Osteocyte (in vitro differentiated cells): ENCODE measurements around the gene FBN1. TPM values are rescaled to one million over a fixed set of nuclear protein-coding genes. Genes with fewer than 3 reads are reported as not detected.

Source experiments
- DNase-seq: peaks from one replicate; pipeline ENCODE4 v3.0.0; 2021; ENCODE audit warnings: mixed read lengths; ENCODE audit not compliant: unreplicated experiment; ENCODE audit errors: extremely low spot score
- H3K27ac Mint-ChIP-seq: one replicate; pipeline ENCODE4 v1.8.0; 2021; ENCODE audit warnings: mild to moderate bottlenecking, mixed read lengths; ENCODE audit not compliant: unreplicated experiment
- H3K27me3 Mint-ChIP-seq: one replicate; pipeline ENCODE4 v1.8.0; 2021; ENCODE audit warnings: mixed read lengths; ENCODE audit not compliant: unreplicated experiment
- H3K36me3 Mint-ChIP-seq: one replicate; pipeline ENCODE4 v1.8.0; 2021; ENCODE audit warnings: mixed read lengths; ENCODE audit not compliant: unreplicated experiment
- H3K4me1 Mint-ChIP-seq: one replicate; pipeline ENCODE4 v1.8.0; 2021; ENCODE audit warnings: mixed read lengths; ENCODE audit not compliant: unreplicated experiment
- H3K4me3 Mint-ChIP-seq: one replicate; pipeline ENCODE4 v1.8.0; 2021; ENCODE audit warnings: mild to moderate bottlenecking, moderate library complexity, mixed read lengths; ENCODE audit not compliant: unreplicated experiment
- H3K9me3 Mint-ChIP-seq: one replicate; pipeline ENCODE4 v1.8.0; 2021; ENCODE audit warnings: mixed read lengths; ENCODE audit not compliant: unreplicated experiment
- total RNA-seq: library from RNA; stranded (reverse); gene quantifications from 2 replicates; pipeline ENCODE4 v1.2.1, GENCODE V29; 2021
- TF ChIP-seq, protein P1 (sequence below): fragments of 200-600 bp; sonication (generic); IDR thresholded peaks from 2 replicates; pipeline ENCODE4 v1.5.0; 2021; ENCODE audit warnings: antibody characterized with exemption, mild to moderate bottlenecking, moderate library complexity

The FBN1 gene
- total RNA-seq, 1 donor from 2014 or later, result 1,012 TPM

DNA sequence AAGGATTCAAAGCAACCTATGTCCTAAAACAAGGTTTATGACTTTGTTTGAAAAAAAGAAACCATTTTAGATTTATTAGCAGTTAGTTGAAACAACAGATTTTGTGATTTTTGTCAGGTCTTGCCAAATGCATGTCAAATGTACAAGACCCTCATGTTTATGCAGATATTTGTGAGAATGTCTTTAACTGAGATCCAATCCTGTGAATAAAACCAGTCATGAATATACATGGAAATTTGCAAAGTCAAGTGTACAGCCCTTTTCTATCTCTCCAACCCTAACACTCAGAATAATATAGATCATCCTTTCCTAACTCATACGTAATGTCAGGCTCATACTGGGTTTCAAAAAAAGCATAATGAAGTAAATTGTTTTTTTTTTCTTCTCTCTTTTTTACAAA, 237.9 kb downstream of the FBN1 start:
- H3K36me3 Mint-ChIP-seq, result peaks cover 41% of the 10 kb centered on the region
- peaks cover 35% of the 10 kb centered on the region for H3K4me1 Mint-ChIP-seq
- TF ChIP-seq, protein P1, sequence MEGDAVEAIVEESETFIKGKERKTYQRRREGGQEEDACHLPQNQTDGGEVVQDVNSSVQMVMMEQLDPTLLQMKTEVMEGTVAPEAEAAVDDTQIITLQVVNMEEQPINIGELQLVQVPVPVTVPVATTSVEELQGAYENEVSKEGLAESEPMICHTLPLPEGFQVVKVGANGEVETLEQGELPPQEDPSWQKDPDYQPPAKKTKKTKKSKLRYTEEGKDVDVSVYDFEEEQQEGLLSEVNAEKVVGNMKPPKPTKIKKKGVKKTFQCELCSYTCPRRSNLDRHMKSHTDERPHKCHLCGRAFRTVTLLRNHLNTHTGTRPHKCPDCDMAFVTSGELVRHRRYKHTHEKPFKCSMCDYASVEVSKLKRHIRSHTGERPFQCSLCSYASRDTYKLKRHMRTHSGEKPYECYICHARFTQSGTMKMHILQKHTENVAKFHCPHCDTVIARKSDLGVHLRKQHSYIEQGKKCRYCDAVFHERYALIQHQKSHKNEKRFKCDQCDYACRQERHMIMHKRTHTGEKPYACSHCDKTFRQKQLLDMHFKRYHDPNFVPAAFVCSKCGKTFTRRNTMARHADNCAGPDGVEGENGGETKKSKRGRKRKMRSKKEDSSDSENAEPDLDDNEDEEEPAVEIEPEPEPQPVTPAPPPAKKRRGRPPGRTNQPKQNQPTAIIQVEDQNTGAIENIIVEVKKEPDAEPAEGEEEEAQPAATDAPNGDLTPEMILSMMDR, result no peak
- H3K27me3 Mint-ChIP-seq, result no peaks in the 10 kb centered on the region
- no peak overlapping the region for H3K27ac Mint-ChIP-seq
- DNase-seq, result no peak
- H3K9me3 Mint-ChIP-seq, result no peaks in the 10 kb centered on the region
- H3K4me3 Mint-ChIP-seq, result no peak overlapping the region

DNA sequence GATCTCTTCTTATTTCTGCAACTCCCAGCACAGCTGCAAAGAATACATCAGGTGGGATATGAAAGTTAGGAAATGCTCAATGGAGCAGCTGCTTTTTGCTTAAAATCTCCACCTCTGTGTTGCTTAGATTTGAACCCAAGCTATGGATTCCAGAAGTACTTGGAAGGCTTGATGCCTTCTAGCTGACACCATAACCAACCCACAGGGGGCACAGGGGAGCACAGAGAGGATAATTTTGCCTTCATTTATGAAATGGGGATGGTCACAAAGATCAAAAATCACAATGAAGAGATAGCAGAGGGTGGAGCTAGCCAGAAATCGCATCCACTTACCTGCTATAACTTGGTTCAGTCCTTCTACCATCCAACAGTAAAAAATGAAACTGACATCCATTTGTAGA, 238.6 kb downstream of the FBN1 start:
- Mint-ChIP-seq H3K9me3 (no peaks in the 10 kb centered on the region), H3K4me1 (peaks cover 28% of the 10 kb centered on the region), H3K36me3 (peaks cover 41% of the 10 kb centered on the region), H3K4me3 (no peak overlapping the region), H3K27me3 (no peaks in the 10 kb centered on the region), H3K27ac (peak overlapping the region; percentile 57)
- no peak for DNase-seq
- TF ChIP-seq, protein P1, result peak; percentile 35

DNA sequence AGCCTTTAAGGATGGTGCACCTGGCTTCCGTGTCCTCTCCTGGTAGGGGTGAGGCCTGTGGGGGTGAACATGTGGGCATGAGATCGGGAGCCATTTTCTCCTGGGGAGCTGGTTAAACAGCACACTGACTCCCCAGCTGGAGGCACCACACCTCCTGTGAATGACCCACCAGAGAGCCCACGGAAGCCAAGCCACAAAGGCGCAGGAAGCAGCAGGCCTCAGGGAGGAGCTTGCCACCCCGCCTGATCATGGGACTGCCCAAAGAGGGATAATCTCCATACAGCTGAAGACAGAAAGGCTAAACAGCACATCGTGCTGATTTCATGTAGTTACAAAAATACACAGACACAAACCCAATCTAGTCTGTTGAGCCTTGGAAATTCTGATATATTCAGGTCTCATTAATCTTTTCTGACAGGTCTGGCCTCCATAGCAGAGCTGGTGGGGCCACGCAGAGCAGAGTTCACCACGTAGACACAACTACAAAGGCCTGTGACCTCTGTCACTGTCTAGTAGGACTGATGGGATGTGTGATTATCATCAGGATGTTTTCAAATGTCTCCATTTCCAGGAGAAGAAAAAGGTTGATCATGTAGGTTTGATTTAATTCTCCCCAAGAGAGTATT, 239.1 kb downstream of the FBN1 start:
- Mint-ChIP-seq H3K4me3 (no peak overlapping the region), H3K4me1 (peaks cover 22% of the 10 kb centered on the region), H3K27me3 (no peaks in the 10 kb centered on the region), H3K9me3 (no peaks in the 10 kb centered on the region), H3K36me3 (peaks cover 38% of the 10 kb centered on the region), H3K27ac (peak overlapping the region; percentile 59)
- TF ChIP-seq, protein P1, result no peak
- no peak for DNase-seq

DNA sequence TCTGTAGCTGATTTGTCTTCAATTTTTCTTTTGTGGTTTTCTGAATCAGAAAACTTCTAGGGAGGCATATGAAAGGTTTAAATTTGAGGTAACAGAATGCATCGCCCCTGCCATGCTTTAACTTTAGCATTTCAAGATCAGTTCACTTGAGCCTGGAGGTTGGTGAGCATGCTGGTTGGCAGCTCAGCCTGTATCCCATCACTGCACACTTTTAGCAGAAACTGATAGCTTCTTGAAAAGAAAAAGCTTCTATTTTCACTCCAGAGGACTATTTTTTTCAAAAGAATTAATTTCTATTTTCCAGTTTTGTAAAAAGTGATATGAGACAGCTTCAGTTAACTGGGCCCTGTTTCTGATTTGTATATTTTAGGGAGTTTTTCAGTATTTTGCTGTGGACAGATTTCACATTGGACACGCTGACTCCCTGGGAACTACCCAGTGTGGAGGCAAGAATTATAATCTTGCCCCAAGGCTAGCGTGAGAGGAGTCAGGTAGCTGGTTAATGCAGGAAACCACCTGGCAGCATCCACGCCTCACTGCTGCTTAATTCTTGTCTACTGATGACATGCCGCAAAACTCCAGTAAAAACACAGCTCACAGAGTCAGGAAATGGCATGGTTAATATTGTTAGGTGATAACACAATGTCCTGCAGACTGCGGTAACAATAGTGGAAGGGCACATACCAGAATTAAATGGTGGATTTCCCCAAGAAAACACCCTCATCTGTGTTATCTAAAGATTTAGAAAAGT, 242.9 kb downstream of the FBN1 start:
- no peak for DNase-seq
- peaks cover 14% of the 10 kb centered on the region for H3K36me3 Mint-ChIP-seq
- peak overlapping the region; percentile 38 for H3K27ac Mint-ChIP-seq
- peaks cover 32% of the 10 kb centered on the region for H3K4me1 Mint-ChIP-seq
- no peaks in the 10 kb centered on the region for H3K9me3 Mint-ChIP-seq
- H3K4me3 Mint-ChIP-seq, result no peak overlapping the region
- TF ChIP-seq, protein P1, result no peak
- H3K27me3 Mint-ChIP-seq, result no peaks in the 10 kb centered on the region

DNA sequence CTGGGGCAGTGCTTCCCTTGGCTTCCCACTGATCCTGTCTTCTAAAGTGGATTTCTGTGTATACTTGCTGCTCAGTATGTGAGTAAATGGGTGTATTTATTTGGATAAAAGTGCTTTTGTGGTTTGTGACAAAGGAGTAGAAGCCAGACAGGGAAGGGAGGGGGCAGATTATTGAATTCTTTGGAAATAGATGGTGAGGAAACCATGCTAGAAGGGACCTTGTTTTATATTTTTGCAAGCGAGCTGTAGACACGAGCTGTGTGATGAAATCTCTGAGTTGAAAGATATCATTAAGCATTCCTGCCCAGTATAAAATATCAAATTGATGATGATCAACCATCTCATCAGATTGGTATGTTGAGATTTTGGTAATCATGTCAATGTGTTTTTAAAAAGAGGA, 245.4 kb downstream of the FBN1 start:
- H3K27ac Mint-ChIP-seq, result peak overlapping the region; percentile 72
- TF ChIP-seq, protein P1, result no peak
- H3K4me1 Mint-ChIP-seq, result peaks cover 39% of the 10 kb centered on the region
- peak; percentile 13 for DNase-seq
- no peak overlapping the region for H3K4me3 Mint-ChIP-seq
- no peaks in the 10 kb centered on the region for H3K36me3 Mint-ChIP-seq
- no peaks in the 10 kb centered on the region for H3K27me3 Mint-ChIP-seq
- no peaks in the 10 kb centered on the region for H3K9me3 Mint-ChIP-seq
